Mesodermal cell (in vitro differentiated cells): ENCODE measurements around the gene ELF4. TPM values are rescaled to one million over a fixed set of nuclear protein-coding genes. Genes with fewer than 3 reads are reported as not detected.

Experiments used
- H3K27ac ChIP-seq: 2 replicates; pipeline ENCODE4 v1.7.0; 2013; ENCODE audit warnings: mild to moderate bottlenecking, low read depth, low read length, moderate library complexity; ENCODE audit not compliant: severe bottlenecking
- H3K36me3 ChIP-seq: 2 replicates; pipeline ENCODE4 v1.7.1; 2013; ENCODE audit warnings: mild to moderate bottlenecking, low read length, moderate library complexity; ENCODE audit not compliant: control insufficient read depth, insufficient read depth
- H3K4me1 ChIP-seq: one replicate; pipeline ENCODE4 v1.7.1; 2013; ENCODE audit warnings: mild to moderate bottlenecking, low read length; ENCODE audit not compliant: insufficient read depth, control insufficient read depth, poor library complexity, severe bottlenecking
- H3K4me3 ChIP-seq: 2 replicates; pipeline ENCODE4 v1.7.0; 2013; ENCODE audit warnings: low read length, control low read depth, mild to moderate bottlenecking; ENCODE audit not compliant: insufficient read depth, poor library complexity, severe bottlenecking; ENCODE audit errors: extremely low read depth
- H3K9me3 ChIP-seq: 2 replicates; pipeline ENCODE4 v1.7.1; 2013; ENCODE audit warnings: mild to moderate bottlenecking, low read length, moderate library complexity; ENCODE audit not compliant: control insufficient read depth
- WGBS, 2 experiments: methylation state at CpG; one replicate each; pipeline ENCODE4 v1.1.5; 2013; ENCODE audit warnings: missing lambda C conversion rate in 2 of 2; ENCODE audit not compliant: insufficient coverage in 2 of 2; 5-methylcytosine and 5-hydroxymethylcytosine counted together
- polyA plus RNA-seq, 2 experiments: library from polyadenylated mRNA; stranded (reverse); fragments of 50-300 nt; gene quantifications; one replicate each; pipeline ENCODE4 v1.2.3, GENCODE V29; 2013

Gene ELF4
- 13.0 TPM for polyA plus RNA-seq (2013, experiment 1 of 2)
- polyA plus RNA-seq (2013, experiment 2 of 2): 10.7 TPM

GRCh38 chrX:130110379-130111219 lies at the start of gene ELF4:
ELF4 (minus strand) TSS chrX:130110497; CDS start chrX:130081330, 29,167 bp downstream.
- no peak within 1 kb of the TSS for H3K27ac ChIP-seq
- WGBS, 2 experiments: 2% methylated on average over 21 of the region's 123 CpGs; no CpG with 5 or more reads in 1 of the 2 experiments
- peaks cover 3% of the 10 kb centered on the region for H3K4me1 ChIP-seq
- H3K36me3 ChIP-seq: no peaks in the 10 kb centered on the region
- no peaks in the 10 kb centered on the region for H3K9me3 ChIP-seq
- H3K4me3 ChIP-seq: peak within 1 kb of the TSS; percentile 48

GRCh38 chrX:130159776-130160175 lies 49.5 kb upstream of the ELF4 start:
- Histone ChIP-seq H3K4me1 (no peaks in the 10 kb centered on the region), H3K4me3 (no peak overlapping the region), H3K36me3 (peaks cover 11% of the 10 kb centered on the region), H3K27ac (no peak overlapping the region), H3K9me3 (no peaks in the 10 kb centered on the region)
- WGBS, 2 experiments: 80 to 100% methylated on average over 1 of the region's 4 CpGs

- Histone ChIP-seq H3K4me1 (no peaks in the 10 kb centered on the region), H3K36me3 (peaks cover 17% of the 10 kb centered on the region), H3K9me3 (no peaks in the 10 kb centered on the region), H3K4me3 (no peak overlapping the region), H3K27ac (no peak overlapping the region)
- 100% methylated on average over 1 of the region's 2 CpGs; no CpG with 5 or more reads in 1 of the 2 experiments for WGBS, 2 experiments
Observed at GRCh38 chrX:130158311-130158710, 48.0 kb upstream of the ELF4 start.

- Histone ChIP-seq H3K4me1 (no peaks in the 10 kb centered on the region), H3K27ac (no peak overlapping the region), H3K36me3 (peaks cover 17% of the 10 kb centered on the region), H3K9me3 (no peaks in the 10 kb centered on the region), H3K4me3 (no peak overlapping the region)
- no CpG with 5 or more reads among the region's 2 CpGs for WGBS, 2 experiments
Observed at GRCh38 chrX:130155564-130155963, 45.3 kb upstream of the ELF4 start.

GRCh38 chrX:130147631-130148030 lies 37.3 kb upstream of the ELF4 start:
- 85 to 100% methylated on average over 2 of the region's 5 CpGs for WGBS, 2 experiments
- Histone ChIP-seq H3K9me3 (no peaks in the 10 kb centered on the region), H3K4me1 (no peaks in the 10 kb centered on the region), H3K27ac (no peak overlapping the region), H3K4me3 (no peak overlapping the region), H3K36me3 (peaks cover 60% of the 10 kb centered on the region)

- no peaks in the 10 kb centered on the region for H3K9me3 ChIP-seq
- peaks cover 1% of the 10 kb centered on the region for H3K4me1 ChIP-seq
- no CpG with 5 or more reads among the region's 4 CpGs for WGBS, 2 experiments
- H3K27ac ChIP-seq: no peak overlapping the region
- H3K36me3 ChIP-seq: peaks cover 73% of the 10 kb centered on the region
- H3K4me3 ChIP-seq: no peak overlapping the region
Observed at GRCh38 chrX:130145123-130145522, 34.8 kb upstream of the ELF4 start.

GRCh38 chrX:130144509-130144908 lies 34.2 kb upstream of the ELF4 start:
- H3K36me3 ChIP-seq: peaks cover 71% of the 10 kb centered on the region
- H3K27ac ChIP-seq: no peak overlapping the region
- peaks cover 6% of the 10 kb centered on the region for H3K4me1 ChIP-seq
- H3K9me3 ChIP-seq: no peaks in the 10 kb centered on the region
- H3K4me3 ChIP-seq: no peak overlapping the region
- no CpG with 5 or more reads among the region's 3 CpGs for WGBS, 2 experiments

- peaks cover 14% of the 10 kb centered on the region for H3K4me1 ChIP-seq
- 17% methylated on average over 1 of the region's 3 CpGs; no CpG with 5 or more reads in 1 of the 2 experiments for WGBS, 2 experiments
- peaks cover 57% of the 10 kb centered on the region for H3K36me3 ChIP-seq
- H3K9me3 ChIP-seq: no peaks in the 10 kb centered on the region
- H3K4me3 ChIP-seq: no peak overlapping the region
- H3K27ac ChIP-seq: peak overlapping the region; percentile 41
Observed at GRCh38 chrX:130139474-130140201, 29.3 kb upstream of the ELF4 start.

- Histone ChIP-seq H3K9me3 (no peaks in the 10 kb centered on the region), H3K27ac (no peak overlapping the region), H3K4me1 (peaks cover 14% of the 10 kb centered on the region), H3K4me3 (no peak overlapping the region), H3K36me3 (peaks cover 49% of the 10 kb centered on the region)
- 93 to 95% methylated on average over 2 to 6 of the region's 8 CpGs for WGBS, 2 experiments
Observed at GRCh38 chrX:130136961-130137360, 26.7 kb upstream of the ELF4 start.

GRCh38 chrX:130136496-130136895 lies 26.2 kb upstream of the ELF4 start:
- H3K27ac ChIP-seq: no peak overlapping the region
- no peaks in the 10 kb centered on the region for H3K9me3 ChIP-seq
- H3K4me1 ChIP-seq: peaks cover 14% of the 10 kb centered on the region
- WGBS, 2 experiments: 100% methylated on average over 1 of the region's 5 CpGs
- H3K36me3 ChIP-seq: peaks cover 44% of the 10 kb centered on the region
- no peak overlapping the region for H3K4me3 ChIP-seq
